Stimulated activated CD8-positive, alpha-beta memory T cell treated with anti-CD3 and anti-CD28 coated beads, Interleukin-15, amount 100 ng/mL, for 24 hours (primary cell): ENCODE data around the gene TEX51.

Experiments used
- DNase-seq: peaks from one replicate; pipeline ENCODE4 v3.0.0-alpha.2; 2020; ENCODE audit warnings: low read depth

Gene TEX51

GRCh38 chr2:126898636-126899035, at the start of gene TEX51:
TSS of gene TEX51 (plus strand) at chr2:126898890. CDS start at chr2:126898919, 29 bp downstream.
- no peak for DNase-seq

GRCh38 chr2:126849054-126849453, 49.6 kb upstream of the TEX51 start:
- no peak for DNase-seq

- DNase-seq = no peak
Measured at GRCh38 chr2:126849486-126849885, 49.2 kb upstream of the TEX51 start.

- DNase-seq = no peak
Measured at GRCh38 chr2:126849991-126850535, 48.6 kb upstream of the TEX51 start.

- no peak for DNase-seq
Measured at GRCh38 chr2:126850940-126851339, 47.8 kb upstream of the TEX51 start.

DNA sequence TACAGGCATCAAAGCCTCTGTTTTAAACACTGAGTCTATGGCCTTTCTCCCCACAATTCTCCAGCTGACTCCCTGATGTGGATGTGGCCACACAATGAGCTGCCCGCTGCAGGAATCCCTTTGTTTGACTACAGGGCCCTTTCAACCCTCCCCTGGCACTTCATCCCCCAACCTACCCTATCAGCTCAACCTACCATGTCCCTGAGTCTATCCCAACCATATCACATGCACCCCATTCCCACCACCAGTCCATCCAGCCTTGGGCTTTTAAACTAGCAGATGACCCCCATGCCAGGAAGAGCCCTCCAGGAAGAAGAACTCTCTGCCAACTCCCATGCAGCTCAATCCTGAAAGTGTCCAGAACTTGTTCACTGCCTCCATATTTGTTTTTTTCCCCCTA, 46.9 kb upstream of the TEX51 start:
- DNase-seq = no peak

GRCh38 chr2:126852361-126852760, 46.3 kb upstream of the TEX51 start:
- no peak for DNase-seq

GRCh38 chr2:126855606-126856005, 43.1 kb upstream of the TEX51 start:
- no peak for DNase-seq

DNA sequence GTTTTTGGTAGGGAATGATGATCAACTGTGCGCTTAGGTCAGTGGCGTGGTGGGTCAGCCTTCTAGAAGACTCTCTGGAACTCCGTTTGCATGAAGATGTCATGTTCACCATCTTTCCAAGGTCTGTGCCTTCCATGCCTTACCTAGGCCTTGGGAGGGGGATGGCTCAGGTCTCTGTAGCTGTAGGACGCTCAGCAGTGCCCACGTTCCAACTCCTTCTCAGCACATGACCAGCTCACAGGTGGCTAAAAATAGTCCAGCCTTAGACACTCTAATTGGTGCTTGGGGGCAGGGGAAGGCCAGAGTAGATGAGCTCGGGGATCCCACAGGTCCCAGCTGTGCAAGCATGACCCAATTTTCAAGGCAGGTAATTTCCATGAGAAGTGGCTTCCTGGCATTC, 42.3 kb upstream of the TEX51 start:
- DNase-seq = no peak

DNA sequence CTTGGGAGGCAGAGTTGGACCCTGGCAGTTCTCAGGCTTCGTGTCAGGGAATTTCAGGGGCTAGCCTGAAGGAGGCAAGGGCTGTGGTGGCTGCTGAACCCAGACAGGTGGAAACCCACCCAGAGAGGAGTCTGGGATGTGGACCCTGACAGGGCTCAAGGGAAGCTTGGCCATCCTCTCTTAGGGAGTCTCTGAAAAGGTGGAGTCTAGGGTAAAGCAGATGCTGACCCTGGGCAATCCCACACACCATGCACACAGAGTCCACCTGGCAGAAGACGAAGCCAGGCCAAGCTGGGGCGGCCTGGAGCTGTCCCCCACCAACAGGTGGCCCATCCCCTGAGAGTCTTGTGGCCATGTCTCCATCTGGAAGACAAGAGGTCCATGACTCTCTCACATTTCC, 41.2 kb upstream of the TEX51 start:
- DNase-seq = no peak

GRCh38 chr2:126858013-126858412, 40.7 kb upstream of the TEX51 start:
- no peak for DNase-seq

DNA sequence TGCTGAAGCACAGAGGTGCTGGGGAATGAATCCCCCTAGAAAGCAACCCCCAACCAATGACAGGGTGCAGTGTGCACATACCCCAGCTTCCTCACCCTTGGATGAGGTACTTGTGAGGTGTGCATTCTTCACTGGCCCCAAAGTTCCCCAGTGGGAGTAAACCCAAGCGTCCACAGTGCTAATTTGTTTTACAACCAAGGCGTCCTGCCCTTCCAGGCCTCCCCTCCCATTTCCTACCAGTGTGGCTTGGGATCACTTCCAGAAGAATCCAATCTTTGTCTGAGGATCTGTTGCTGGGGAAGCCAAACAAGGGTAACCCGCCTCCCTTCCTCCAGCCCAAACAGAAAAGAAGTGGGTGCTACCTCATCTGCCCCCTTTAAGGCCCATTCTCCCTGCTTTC, 40.3 kb upstream of the TEX51 start:
- DNase-seq = no peak

DNA sequence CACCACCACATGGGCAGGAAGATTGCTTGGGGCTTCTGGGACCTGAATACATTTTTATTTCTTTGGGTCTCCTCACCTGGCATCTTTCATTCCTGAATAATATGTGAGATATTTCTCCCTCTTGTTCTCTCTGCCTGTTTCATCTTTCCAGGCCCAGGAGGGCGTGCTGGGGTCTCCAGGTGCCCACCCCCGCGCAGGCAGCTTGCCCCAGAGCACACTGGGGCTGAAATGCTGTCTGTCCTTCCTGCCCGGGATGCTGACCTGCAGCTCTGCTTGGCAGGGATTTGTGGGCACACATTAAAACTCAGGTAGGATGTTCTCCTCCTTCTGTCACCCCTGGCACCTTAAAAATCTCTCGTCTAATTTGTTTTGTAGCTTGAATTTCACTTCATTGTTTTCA, 39.7 kb upstream of the TEX51 start:
- no peak for DNase-seq

DNA sequence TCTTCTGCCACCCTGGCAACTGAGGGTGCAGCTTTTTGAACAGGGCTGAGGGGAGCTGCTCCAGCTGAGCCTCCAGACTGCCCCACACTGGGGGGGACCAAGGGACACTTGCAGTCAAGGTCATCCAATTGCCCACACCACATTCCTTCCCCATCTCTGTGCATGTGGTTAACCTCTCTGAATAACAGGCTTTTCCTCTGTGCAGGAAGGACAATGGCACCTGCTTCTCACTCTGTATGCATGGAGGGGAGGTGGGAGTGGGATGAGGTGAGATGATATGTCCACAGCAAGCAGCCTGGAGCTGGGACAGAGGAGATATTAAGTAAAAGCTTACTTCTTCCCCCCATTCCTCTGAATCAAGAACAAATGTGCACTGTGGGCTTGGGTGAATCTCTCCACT, 39.1 kb upstream of the TEX51 start:
- no peak for DNase-seq

DNA sequence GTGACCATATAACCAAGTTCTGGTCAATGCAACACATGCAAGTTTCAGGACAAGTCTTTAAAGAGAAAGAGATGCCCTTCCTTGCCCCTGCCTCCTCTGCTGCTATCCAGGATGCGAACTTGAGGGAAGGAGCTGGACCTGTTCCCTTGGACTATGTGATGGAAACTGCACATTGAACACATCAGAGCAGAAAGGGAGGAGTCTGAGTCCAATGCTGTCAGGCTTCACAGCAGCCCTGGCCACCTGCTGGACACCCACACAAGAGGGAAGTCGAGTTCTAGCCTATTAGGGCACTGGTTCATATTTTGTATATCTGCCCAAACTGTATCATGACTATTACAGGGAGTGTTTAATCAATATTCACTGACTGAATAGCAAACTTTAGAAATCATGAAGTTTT, 38.3 kb upstream of the TEX51 start:
- no peak for DNase-seq

- no peak for DNase-seq
Measured at GRCh38 chr2:126862730-126863129, 36.0 kb upstream of the TEX51 start.

DNA sequence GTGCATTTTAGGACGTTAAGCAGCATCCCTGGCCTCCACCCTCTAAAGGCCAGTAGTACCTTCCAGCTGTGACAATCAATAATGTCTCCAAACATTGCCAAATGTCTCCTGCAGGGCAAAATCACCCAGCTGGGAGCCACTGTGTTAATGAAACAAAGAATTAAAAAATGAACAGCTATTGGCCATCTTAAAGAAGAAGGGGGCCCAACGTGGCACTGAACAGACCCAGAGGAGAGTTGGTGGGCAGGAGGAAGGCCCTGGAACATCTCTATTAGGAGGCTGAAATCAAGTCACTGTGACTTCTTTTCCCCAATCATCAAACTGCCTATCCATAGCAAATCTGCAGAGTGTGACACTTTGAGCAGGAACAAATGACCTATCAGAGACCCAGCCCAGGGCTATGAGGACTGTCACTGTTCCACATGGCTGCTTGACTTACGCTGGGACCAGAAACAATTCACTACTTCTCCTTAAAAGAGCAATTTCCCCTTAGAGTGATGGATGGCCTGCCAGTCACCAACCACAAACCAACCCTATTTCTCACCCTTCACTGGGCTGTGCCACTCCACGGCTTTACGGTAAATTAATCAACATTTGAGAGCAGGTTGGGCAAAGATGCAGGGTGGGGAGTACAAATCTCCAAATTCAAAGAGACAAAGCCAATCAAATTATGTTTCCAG, 35.2 kb upstream of the TEX51 start:
- DNase-seq = no peak

DNA sequence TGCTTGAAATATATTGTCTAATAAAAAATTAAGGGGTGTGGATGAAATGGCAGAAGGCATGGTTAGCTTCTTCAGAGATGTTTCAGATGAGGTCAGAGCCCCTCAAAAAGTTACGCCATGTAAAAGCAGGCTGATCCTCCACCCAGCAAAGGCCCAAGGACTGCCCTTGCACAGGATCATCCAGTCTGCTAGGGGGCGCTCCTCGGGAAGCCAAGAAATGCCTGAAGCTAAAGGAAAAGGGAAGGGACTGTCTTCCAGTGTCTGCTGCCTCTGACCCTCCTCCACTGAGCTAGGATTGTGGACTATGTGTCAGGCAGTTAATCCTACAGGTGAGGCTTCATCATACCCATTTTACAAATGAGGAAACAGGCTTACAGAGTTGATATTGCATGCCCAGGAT, 33.8 kb upstream of the TEX51 start:
- no peak for DNase-seq

GRCh38 chr2:126866451-126866850, 32.2 kb upstream of the TEX51 start:
- no peak for DNase-seq

GRCh38 chr2:126874961-126875360, 23.7 kb upstream of the TEX51 start:
- DNase-seq = no peak

DNA sequence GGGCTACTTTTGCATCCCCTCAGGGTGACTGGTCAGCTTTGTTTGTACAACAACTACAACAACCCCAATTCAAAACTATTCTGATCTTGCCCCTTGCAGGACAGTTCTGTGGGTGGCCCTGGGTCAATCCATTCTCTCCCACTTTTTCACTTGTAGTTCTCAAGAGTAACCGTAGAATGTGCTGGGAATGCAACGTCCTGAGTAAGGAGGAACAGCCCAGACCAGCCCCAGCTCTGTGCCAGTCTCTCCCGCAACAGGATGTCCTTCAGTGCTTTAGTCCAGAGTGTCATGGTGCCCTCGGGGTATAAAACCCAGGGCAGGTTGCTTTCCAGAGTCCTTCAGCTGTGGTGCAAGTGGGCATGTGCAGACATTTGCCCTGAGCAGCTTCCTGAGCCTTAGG, 22.1 kb upstream of the TEX51 start:
- DNase-seq = no peak

- no peak for DNase-seq
Measured at GRCh38 chr2:126877041-126877440, 21.6 kb upstream of the TEX51 start.

- DNase-seq = no peak
Measured at GRCh38 chr2:126877861-126878565, 20.7 kb upstream of the TEX51 start.

DNA sequence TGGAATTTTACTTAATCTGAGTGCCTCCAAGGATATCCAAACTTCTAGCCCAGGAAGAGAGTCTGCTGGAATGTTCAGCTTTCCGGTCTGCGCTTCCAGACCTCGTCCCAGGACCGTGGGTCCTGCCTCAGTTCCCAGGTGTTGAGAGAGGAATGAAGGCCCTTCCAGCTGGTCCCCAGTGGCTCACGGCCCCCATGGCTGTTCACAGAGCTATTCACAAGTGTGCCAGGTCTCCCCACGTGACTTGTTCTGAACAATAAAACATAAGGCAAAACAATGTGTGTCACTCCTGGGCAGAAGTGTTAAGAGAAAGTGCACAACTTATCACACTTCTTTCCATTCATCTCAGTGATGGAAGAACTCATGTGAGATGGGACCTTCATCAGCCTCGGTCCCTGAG, 20.1 kb upstream of the TEX51 start:
- no peak for DNase-seq
